ENCODE results near the gene GUCY1B1. TPM values are rescaled to one million over a fixed set of nuclear protein-coding genes. Genes with fewer than 3 reads are reported as not detected.

GUCY1B1 gene
- total and polyA plus RNA-seq, 2 experiments from 2014 or later = 8.6 to 16.7 TPM

DNA sequence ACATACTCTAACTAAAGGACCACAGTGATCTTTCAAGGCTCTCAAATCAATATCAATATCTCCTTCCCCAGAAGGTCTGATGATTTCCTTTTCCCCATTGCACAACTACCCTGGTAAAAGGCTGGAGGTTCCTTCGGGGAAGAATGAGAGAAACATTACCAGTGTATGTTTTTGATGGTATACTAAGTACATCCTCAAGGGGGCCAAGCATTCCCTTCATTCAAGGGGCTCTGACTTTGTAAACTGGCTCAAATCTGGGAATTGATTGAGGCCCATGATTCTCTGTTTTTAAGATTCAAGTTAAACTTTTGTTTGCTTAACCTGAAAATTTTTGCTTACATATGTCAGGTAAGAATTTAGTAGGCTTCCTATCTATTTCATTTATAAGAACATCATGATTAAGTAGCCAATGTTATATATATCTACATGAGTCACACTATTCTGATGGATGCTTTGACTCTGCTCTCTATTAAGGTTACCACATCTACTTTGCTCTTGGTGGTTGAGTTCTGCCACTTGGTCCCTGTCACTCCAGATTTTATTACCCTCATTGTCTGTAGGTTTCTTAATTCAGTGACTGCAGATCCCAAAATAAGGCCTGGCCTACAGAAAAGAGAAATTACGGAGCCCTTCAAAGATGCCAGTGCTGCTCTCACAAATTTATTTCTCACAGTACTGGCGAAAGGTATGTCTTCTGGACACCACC is 16.4 kb upstream of the GUCY1B1 start:
- Histone ChIP-seq H3K27me3 (no peaks in the 10 kb centered on the region), H3K9me2 (replicated peaks; ENCODE audit: insufficient read depth) (no peaks in the 10 kb centered on the region), H2AFZ (no peak overlapping the region), H3K4me1 (ENCODE audit: insufficient read depth) (no peaks in the 10 kb centered on the region), H3K36me3 (replicated peaks; ENCODE audit: insufficient read depth, low read depth) (no peaks in the 10 kb centered on the region), H3K79me2 (no peaks in the 10 kb centered on the region), H4K20me1 (ENCODE audit: insufficient read depth, poor library complexity, severe bottlenecking) (no peaks in the 10 kb centered on the region), H3K9me3 (ENCODE audit: low read depth) (no peaks in the 10 kb centered on the region), H3K4me2 (no peak overlapping the region), H3K27ac (no peak overlapping the region), H3K4me3 (no peak overlapping the region)
- TF ChIP-seq EZH2phosphoT487 (IDR thresholded peaks at IDR 0.05; ENCODE audit: low read depth, severe bottlenecking, unreplicated experiment) = no peak
- no peak for TF ChIP-seq EZH2 (IDR thresholded peaks at IDR 0.05; ENCODE audit: borderline replicate concordance)
- TF ChIP-seq, protein P1, sequence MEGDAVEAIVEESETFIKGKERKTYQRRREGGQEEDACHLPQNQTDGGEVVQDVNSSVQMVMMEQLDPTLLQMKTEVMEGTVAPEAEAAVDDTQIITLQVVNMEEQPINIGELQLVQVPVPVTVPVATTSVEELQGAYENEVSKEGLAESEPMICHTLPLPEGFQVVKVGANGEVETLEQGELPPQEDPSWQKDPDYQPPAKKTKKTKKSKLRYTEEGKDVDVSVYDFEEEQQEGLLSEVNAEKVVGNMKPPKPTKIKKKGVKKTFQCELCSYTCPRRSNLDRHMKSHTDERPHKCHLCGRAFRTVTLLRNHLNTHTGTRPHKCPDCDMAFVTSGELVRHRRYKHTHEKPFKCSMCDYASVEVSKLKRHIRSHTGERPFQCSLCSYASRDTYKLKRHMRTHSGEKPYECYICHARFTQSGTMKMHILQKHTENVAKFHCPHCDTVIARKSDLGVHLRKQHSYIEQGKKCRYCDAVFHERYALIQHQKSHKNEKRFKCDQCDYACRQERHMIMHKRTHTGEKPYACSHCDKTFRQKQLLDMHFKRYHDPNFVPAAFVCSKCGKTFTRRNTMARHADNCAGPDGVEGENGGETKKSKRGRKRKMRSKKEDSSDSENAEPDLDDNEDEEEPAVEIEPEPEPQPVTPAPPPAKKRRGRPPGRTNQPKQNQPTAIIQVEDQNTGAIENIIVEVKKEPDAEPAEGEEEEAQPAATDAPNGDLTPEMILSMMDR (IDR thresholded peaks at IDR 0.05; ENCODE audit: poor library complexity) = no peak
- WGBS (ENCODE audit: low lambda C conversion rate, missing lambda C conversion rate) = 71% methylated on average over 3 of the region's 3 CpGs
- DNase-seq (ENCODE audit: low spot score) = no peak

DNA sequence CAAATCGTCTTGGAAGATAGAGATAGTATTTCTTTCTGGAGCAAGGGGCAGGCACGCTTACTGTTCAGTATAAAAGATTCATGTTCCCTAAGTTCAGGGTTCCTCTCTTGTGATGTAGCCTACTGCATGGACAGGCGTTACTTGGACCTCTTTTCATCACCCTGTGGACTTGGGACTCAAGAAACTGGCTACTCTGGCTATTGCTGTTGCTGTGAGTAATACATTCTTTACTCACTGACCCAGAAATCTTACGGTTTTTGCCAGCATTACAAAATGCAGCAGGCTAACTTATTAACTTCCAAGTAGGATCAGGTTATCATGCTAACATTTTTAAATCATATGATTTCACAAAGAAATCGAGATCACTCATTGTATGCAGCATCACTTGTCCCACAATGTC is 12.8 kb upstream of the GUCY1B1 start:
- Histone ChIP-seq H3K9me3 (ENCODE audit: low read depth) (no peaks in the 10 kb centered on the region), H3K36me3 (replicated peaks; ENCODE audit: insufficient read depth, low read depth) (no peaks in the 10 kb centered on the region), H3K4me3 (no peak overlapping the region), H3K4me2 (no peak overlapping the region), H4K20me1 (ENCODE audit: insufficient read depth, poor library complexity, severe bottlenecking) (no peaks in the 10 kb centered on the region), H3K4me1 (ENCODE audit: insufficient read depth) (no peaks in the 10 kb centered on the region), H3K79me2 (no peaks in the 10 kb centered on the region), H2AFZ (no peak overlapping the region), H3K27ac (no peak overlapping the region), H3K27me3 (no peaks in the 10 kb centered on the region), H3K9me2 (replicated peaks; ENCODE audit: insufficient read depth) (no peaks in the 10 kb centered on the region)
- TF ChIP-seq, protein P1 (IDR thresholded peaks at IDR 0.05; ENCODE audit: poor library complexity) = no peak
- TF ChIP-seq EZH2 (IDR thresholded peaks at IDR 0.05; ENCODE audit: borderline replicate concordance) (no peak), EZH2phosphoT487 (IDR thresholded peaks at IDR 0.05; ENCODE audit: low read depth, severe bottlenecking, unreplicated experiment) (no peak)
- 76% methylated on average over 5 of the region's 5 CpGs for whole genome bisulfite sequencing (ENCODE audit: low lambda C conversion rate, missing lambda C conversion rate)
- peak; percentile 9 for DNase-seq (ENCODE audit: low spot score)

DNA sequence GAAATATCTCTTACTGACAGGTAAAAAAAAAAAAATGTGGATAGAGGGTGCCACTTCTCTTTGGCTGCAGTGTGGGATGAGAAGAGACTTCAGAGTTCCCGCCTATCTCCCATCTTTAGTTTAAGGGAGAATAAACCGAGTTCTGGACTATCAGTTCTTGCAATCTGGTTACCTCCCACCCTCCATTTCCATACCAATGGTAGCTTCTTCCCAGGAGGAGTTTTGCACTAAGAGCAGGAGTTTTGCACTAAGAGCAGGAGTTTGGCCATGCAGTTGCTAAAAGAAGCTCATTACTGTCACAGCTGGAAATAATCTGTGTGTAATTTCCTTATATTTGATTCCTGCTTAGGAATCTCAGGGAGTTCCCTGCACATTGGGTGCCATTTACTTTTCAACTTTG is 10.8 kb upstream of the GUCY1B1 start:
- no peaks in the 10 kb centered on the region for H3K9me2 ChIP-seq (replicated peaks; ENCODE audit: insufficient read depth)
- no peaks in the 10 kb centered on the region for H3K79me2 ChIP-seq
- no peaks in the 10 kb centered on the region for H3K4me1 ChIP-seq (ENCODE audit: insufficient read depth)
- no peaks in the 10 kb centered on the region for H3K36me3 ChIP-seq (replicated peaks; ENCODE audit: insufficient read depth, low read depth)
- H3K4me2 ChIP-seq = no peak overlapping the region
- no peak overlapping the region for H3K27ac ChIP-seq
- H3K9me3 ChIP-seq (ENCODE audit: low read depth) = no peaks in the 10 kb centered on the region
- no peaks in the 10 kb centered on the region for H4K20me1 ChIP-seq (ENCODE audit: insufficient read depth, poor library complexity, severe bottlenecking)
- 67% methylated on average over 2 of the region's 2 CpGs for WGBS (ENCODE audit: low lambda C conversion rate, missing lambda C conversion rate)
- DNase-seq (ENCODE audit: low spot score) = no peak
- H3K4me3 ChIP-seq = no peak overlapping the region
- no peak overlapping the region for H2AFZ ChIP-seq
- no peaks in the 10 kb centered on the region for H3K27me3 ChIP-seq
- TF ChIP-seq EZH2 (IDR thresholded peaks at IDR 0.05; ENCODE audit: borderline replicate concordance) (no peak), EZH2phosphoT487 (IDR thresholded peaks at IDR 0.05; ENCODE audit: low read depth, severe bottlenecking, unreplicated experiment) (no peak)
- TF ChIP-seq, protein P1 (IDR thresholded peaks at IDR 0.05; ENCODE audit: poor library complexity) = no peak

Measured in hepatocyte (in vitro differentiated cells).